KMS-11 (cell line): ENCODE measurements around the gene TRIM3.
A peak's percentile ranks its signal among the peaks of the same experiment; 100 is the strongest.

ENCODE experiments used
- H2AFZ ChIP-seq: fragments of 200-600 bp; sonication (generic); 2 replicates; pipeline ENCODE4 v1.6.1; 2016; ENCODE audit warnings: antibody characterized with exemption, mixed run types, low read depth
- H3K27ac ChIP-seq: fragments of 200-600 bp; sonication (generic); 2 replicates; pipeline ENCODE4 v1.6.1; 2016; ENCODE audit warnings: mild to moderate bottlenecking, mixed run types
- H3K27me3 ChIP-seq: fragments of 200-600 bp; sonication (generic); 2 replicates; pipeline ENCODE4 v1.6.1; 2017; ENCODE audit warnings: mild to moderate bottlenecking, low read depth, mixed run types, moderate library complexity; ENCODE audit not compliant: insufficient read depth
- H3K36me3 ChIP-seq: fragments of 200-600 bp; sonication (generic); 2 replicates; pipeline ENCODE4 v1.6.1; 2017; ENCODE audit warnings: mild to moderate bottlenecking, mixed run types; ENCODE audit not compliant: insufficient read depth
- H3K4me1 ChIP-seq: fragments of 200-600 bp; sonication (generic); 2 replicates; pipeline ENCODE4 v1.6.1; 2016; ENCODE audit warnings: mild to moderate bottlenecking, low read depth, mixed run types; ENCODE audit not compliant: poor library complexity, severe bottlenecking
- H3K4me2 ChIP-seq: fragments of 200-600 bp; sonication (generic); 2 replicates; pipeline ENCODE4 v1.7.0; 2016; ENCODE audit warnings: mild to moderate bottlenecking, mixed run types
- H3K4me3 ChIP-seq: fragments of 200-600 bp; sonication (generic); IDR thresholded peaks from 2 replicates; pipeline ENCODE4 v1.6.1; 2017; ENCODE audit warnings: low read depth, low read length, mixed read lengths; ENCODE audit not compliant: insufficient read depth
- H3K79me2 ChIP-seq: fragments of 200-600 bp; sonication (generic); 2 replicates; pipeline ENCODE4 v1.6.1; 2016; ENCODE audit warnings: low read depth, mixed run types; ENCODE audit not compliant: insufficient read depth
- H3K9ac ChIP-seq: fragments of 200-600 bp; sonication (generic); 2 replicates; pipeline ENCODE4 v1.6.1; 2016; ENCODE audit warnings: mild to moderate bottlenecking, mixed run types
- H4K20me1 ChIP-seq: fragments of 200-600 bp; sonication (generic); 2 replicates; pipeline ENCODE4 v1.6.1; 2016; ENCODE audit warnings: mild to moderate bottlenecking, mixed run types; ENCODE audit not compliant: insufficient read depth
- CTCF ChIP-seq: fragments of 200-600 bp; sonication (generic); conservative IDR thresholded peaks from 2 replicates; pipeline ENCODE4 v1.6.1; 2017; ENCODE audit warnings: low read depth, mild to moderate bottlenecking, antibody characterized with exemption, low read length, moderate library complexity, mixed read lengths

The TRIM3 gene

GRCh38 chr11:6405052-6405667 lies 68.6 kb downstream of the TRIM3 start:
- Histone ChIP-seq H3K79me2 (no peaks in the 10 kb centered on the region), H2AFZ (no peak overlapping the region), H4K20me1 (no peaks in the 10 kb centered on the region), H3K4me2 (no peak overlapping the region), H3K4me3 (no peak overlapping the region), H3K27me3 (no peaks in the 10 kb centered on the region), H3K36me3 (no peaks in the 10 kb centered on the region), H3K9ac (no peak overlapping the region), H3K27ac (no peak overlapping the region), H3K4me1 (peaks cover 18% of the 10 kb centered on the region)
- no peak for TF ChIP-seq CTCF

GRCh38 chr11:6404342-6405051 lies 69.2 kb downstream of the TRIM3 start:
- Histone ChIP-seq H2AFZ (no peak overlapping the region), H3K9ac (no peak overlapping the region), H3K4me2 (no peak overlapping the region)

DNA sequence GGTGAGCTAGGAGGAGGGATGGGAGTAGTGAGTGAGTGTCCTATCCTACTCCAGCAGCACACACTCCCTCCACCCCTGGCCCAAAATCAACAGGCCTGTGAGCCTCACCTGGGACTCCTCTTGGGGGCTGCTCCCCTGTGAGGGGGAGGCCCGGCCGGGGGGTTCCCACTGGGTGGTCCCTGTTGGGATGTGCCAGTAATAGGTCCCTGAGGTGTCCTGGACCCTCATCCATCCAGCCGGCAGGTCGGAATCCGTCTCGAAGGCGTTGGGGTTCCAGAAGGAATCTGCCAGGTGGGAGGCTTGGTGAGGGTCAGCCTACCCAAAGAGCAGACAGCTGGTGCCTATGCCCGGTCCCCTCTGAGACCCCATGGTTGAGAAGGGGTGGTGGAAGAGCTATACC lies 70.2 kb downstream of the TRIM3 start:
- Histone ChIP-seq H3K4me2 (0 out of 2 replicates have a peak overlapping the region, but pooled peaks have one; percentile 70), H3K27ac (no peak overlapping the region), H3K4me1 (peaks cover 18% of the 10 kb centered on the region), H3K36me3 (no peaks in the 10 kb centered on the region), H2AFZ (no peak overlapping the region), H4K20me1 (no peaks in the 10 kb centered on the region), H3K4me3 (no peak overlapping the region), H3K79me2 (no peaks in the 10 kb centered on the region), H3K27me3 (no peaks in the 10 kb centered on the region), H3K9ac (no peak overlapping the region)
- TF ChIP-seq CTCF = no peak

More at GRCh38 chr11:6404342-6405051, 69.2 kb downstream of the TRIM3 start:
- H3K27ac ChIP-seq = no peak overlapping the region
- H3K4me3 ChIP-seq = no peak overlapping the region
- no peaks in the 10 kb centered on the region for H4K20me1 ChIP-seq
- H3K79me2 ChIP-seq = no peaks in the 10 kb centered on the region
- TF ChIP-seq CTCF = no peak
- H3K4me1 ChIP-seq = peaks cover 18% of the 10 kb centered on the region
- H3K27me3 ChIP-seq = no peaks in the 10 kb centered on the region
- no peaks in the 10 kb centered on the region for H3K36me3 ChIP-seq

DNA sequence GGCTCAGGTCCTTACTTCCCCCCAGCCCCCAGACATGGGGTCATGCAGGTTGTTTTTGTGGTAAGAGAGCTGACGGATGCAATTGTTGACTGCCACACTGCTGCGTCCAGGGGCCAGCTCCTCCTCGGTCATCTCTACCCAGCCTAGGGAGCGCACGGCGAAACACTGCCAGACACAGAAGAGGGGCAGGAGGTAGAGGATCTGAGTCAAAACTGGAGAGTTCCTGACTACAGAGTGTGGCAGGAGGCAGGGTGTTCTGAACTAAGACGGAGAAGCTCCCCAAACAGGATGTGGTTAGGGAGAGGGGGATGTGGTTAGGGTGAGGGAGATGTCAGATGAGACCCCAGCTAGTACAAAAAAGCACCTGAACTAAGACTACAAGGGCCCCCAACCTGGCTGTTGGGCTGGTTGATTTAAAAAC lies 71.2 kb downstream of the TRIM3 start:
- no peak for TF ChIP-seq CTCF
- Histone ChIP-seq H3K4me3 (no peak overlapping the region), H2AFZ (peak overlapping the region; percentile 38), H4K20me1 (no peaks in the 10 kb centered on the region), H3K4me2 (peak overlapping the region; percentile 70), H3K27me3 (no peaks in the 10 kb centered on the region), H3K4me1 (peaks cover 18% of the 10 kb centered on the region), H3K9ac (no peak overlapping the region; the same call in 1 of the 2 replicates), H3K36me3 (no peaks in the 10 kb centered on the region), H3K79me2 (no peaks in the 10 kb centered on the region), H3K27ac (peak overlapping the region; percentile 57)
